SW480 (cell line): ENCODE results near the gene FAM83E.

Experiments
- DNase-seq: peaks from one replicate; pipeline ENCODE4 v3.0.0-alpha.2; 2016; ENCODE audit warnings: low spot score

The FAM83E gene

GRCh38 chr19:48575931-48576622, 38.8 kb downstream of the FAM83E start:
- DNase-seq: no peak

DNA sequence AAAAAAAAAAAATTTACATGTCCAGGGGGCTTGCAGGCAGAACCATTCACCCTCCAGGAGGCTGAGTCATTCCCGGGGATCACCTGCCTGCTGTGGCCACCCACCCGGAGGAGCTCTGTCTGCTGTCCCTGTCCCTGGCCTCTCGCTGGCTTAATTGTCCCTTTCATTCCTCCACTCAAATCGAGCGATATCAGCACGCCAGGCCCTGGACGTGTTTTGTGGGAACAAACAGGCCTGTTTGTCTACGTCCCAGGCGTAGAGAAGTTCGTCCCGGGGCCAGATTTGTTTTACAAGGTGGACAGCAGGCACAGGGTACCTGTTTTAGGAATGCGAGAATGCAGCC, 41.7 kb downstream of the FAM83E start:
- no peak for DNase-seq

DNA sequence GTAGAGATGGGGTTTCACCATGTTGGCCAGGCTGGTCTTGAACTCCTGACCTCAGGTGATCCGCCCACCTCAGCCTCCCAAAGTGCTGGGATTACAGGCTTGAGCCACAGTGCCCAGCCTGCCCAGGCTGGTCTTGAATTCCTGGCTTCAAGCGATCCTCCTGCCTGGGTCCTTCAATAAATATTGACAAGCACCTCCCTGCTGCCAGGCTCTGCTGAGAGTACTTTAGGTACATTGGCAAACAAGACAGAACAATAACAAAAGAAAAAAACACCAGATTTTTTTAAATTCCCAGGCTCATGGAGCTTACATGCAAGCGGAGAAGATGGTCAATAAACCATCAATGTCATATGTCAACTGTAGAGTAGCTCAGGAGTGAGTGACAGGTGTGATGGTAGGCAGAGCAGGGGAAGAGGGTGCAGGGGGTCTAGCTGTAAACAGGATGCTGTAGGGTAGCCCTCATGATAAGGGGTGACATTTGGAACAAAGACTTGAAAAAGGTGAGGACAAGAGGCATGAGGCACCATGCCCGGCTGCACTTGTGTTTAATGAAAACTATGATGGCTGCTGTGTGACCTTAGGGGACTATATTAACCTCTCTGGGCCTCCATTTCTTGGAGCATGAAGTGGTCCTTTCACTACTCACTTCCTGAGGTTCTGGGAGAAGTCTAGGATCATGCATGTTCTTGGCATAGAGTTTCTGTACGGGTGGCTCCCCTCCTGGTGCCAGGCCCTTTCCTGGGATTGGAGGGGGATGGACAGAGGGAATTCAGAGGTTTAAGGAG, 43.3 kb downstream of the FAM83E start:
- no peak for DNase-seq

DNA sequence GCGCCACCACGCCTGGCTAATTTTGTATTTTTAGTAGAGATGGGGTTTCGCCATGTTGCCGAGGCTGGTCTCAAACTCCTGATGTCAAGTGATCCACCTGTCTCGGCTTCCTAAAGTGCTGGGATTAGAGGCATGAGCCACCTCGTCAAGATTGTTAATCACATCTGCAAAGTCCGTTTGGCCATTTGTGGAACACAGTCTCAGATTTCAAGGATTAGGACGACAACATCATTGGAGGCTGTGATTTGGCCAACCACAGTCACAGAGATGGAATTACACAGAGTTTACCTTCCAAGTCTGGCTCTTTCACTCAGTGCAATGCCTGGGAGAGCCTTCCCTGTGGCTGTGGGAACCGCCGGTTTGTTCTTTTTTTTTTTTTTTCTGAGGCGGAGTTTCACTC, 45.1 kb downstream of the FAM83E start:
- DNase-seq: no peak

GRCh38 chr19:48568345-48568886, 46.5 kb downstream of the FAM83E start:
- DNase-seq: peak; percentile 84

DNA sequence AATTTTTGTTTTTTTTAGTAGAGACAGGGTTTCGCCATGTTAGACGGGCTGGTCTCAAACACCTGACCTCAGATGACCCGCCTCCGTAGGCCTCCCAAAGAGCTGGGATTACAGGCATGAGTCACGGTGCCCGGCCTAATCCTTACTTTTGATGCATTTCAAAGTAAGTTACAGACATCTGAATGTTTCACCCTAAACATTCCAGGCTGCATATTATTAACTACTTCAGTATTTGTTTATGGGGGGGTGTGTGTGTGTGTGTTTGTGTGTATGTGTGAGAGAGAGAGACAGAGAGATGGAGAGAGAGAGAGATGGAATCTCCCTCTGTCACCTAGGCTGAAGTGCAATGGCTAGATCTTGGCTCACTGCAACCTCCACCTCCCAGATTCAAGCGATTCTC, 49.8 kb downstream of the FAM83E start:
- DNase-seq: peak; percentile 49
